Measurements from ENCODE around the gene GRK6.
"Not testable (repeated sequence)": the region's sequence is repeated elsewhere in the genome, so short reads cannot be mapped to it uniquely, and the experiment has no call there.

GRK6 gene

GRCh38 chr5:177409043-177409801, 17.3 kb upstream of the GRK6 start, which contains the start of gene F12:
Gene F12, minus strand, starts transcription at chr5:177409564. Its CDS starts 37 bp downstream, at chr5:177409527.
- H3K36me3 ChIP-seq (ENCODE audit: control insufficient read depth in 1 of 2, insufficient read depth in 2 of 2, low read length in 2 of 2), result no peaks in the 10 kb centered on the region
- no peak within 1 kb of the TSS for H3K27ac ChIP-seq (ENCODE audit: low read depth, low read length)
- no peaks in the 10 kb centered on the region for H3K27me3 ChIP-seq (ENCODE audit: control insufficient read depth in 1 of 2, insufficient read depth in 2 of 2, low read length in 2 of 2)
- no peaks in the 10 kb centered on the region for H3K9me3 ChIP-seq (ENCODE audit: control insufficient read depth in 1 of 2, low read length in 2 of 2)
- H3K4me3 ChIP-seq (ENCODE audit: low read depth in 1 of 2, low read length in 2 of 2), result no peak within 1 kb of the TSS
- no peak within 1 kb of the TSS for H3K9ac ChIP-seq (ENCODE audit: low read depth in 1 of 2, low read length in 2 of 2)
- H3K4me1 ChIP-seq (ENCODE audit: control insufficient read depth in 1 of 2, insufficient read depth in 2 of 2, low read length in 2 of 2), result peaks cover 22% of the 10 kb centered on the region in 2 donors

- no peaks in the 10 kb centered on the region for H3K36me3 ChIP-seq (ENCODE audit: control insufficient read depth in 1 of 2, insufficient read depth in 2 of 2, low read length in 2 of 2)
- H3K4me1 ChIP-seq (ENCODE audit: control insufficient read depth in 1 of 2, insufficient read depth in 2 of 2, low read length in 2 of 2), result peaks cover 10 to 12% of the 10 kb centered on the region in 2 donors
- no peak overlapping the region for H3K27ac ChIP-seq (ENCODE audit: low read depth, low read length)
- H3K9me3 ChIP-seq (ENCODE audit: control insufficient read depth in 1 of 2, low read length in 2 of 2), result no peaks in the 10 kb centered on the region
- H3K9ac ChIP-seq (ENCODE audit: low read depth in 1 of 2, low read length in 2 of 2), result no peak overlapping the region
- no peak overlapping the region for H3K4me3 ChIP-seq (ENCODE audit: low read depth in 1 of 2, low read length in 2 of 2)
- no peaks in the 10 kb centered on the region for H3K27me3 ChIP-seq (ENCODE audit: control insufficient read depth in 1 of 2, insufficient read depth in 2 of 2, low read length in 2 of 2)
Observed at GRCh38 chr5:177410575-177410974, 15.9 kb upstream of the GRK6 start.

- Histone ChIP-seq H3K27ac (ENCODE audit: low read depth, low read length) (peak overlapping the region; percentile 24), H3K9ac (ENCODE audit: low read depth in 1 of 2, low read length in 2 of 2) (peak overlapping the region; percentile 10 to 48)
Observed at GRCh38 chr5:177412603-177413233, 13.8 kb upstream of the GRK6 start.

GRCh38 chr5:177414481-177414880, 12.0 kb upstream of the GRK6 start:
- Histone ChIP-seq H3K27ac (ENCODE audit: low read depth, low read length) (no peak overlapping the region), H3K9ac (ENCODE audit: low read depth in 1 of 2, low read length in 2 of 2) (no peak overlapping the region), H3K4me3 (ENCODE audit: low read depth in 1 of 2, low read length in 2 of 2) (no peak overlapping the region), H3K36me3 (ENCODE audit: control insufficient read depth in 1 of 2, insufficient read depth in 2 of 2, low read length in 2 of 2) (no peaks in the 10 kb centered on the region), H3K4me1 (ENCODE audit: control insufficient read depth in 1 of 2, insufficient read depth in 2 of 2, low read length in 2 of 2) (peaks cover 15 to 17% of the 10 kb centered on the region in 2 donors), H3K27me3 (ENCODE audit: control insufficient read depth in 1 of 2, insufficient read depth in 2 of 2, low read length in 2 of 2) (no peaks in the 10 kb centered on the region), H3K9me3 (ENCODE audit: control insufficient read depth in 1 of 2, low read length in 2 of 2) (no peaks in the 10 kb centered on the region)

More at GRCh38 chr5:177412603-177413233, 13.8 kb upstream of the GRK6 start:
- no peaks in the 10 kb centered on the region for H3K27me3 ChIP-seq (ENCODE audit: control insufficient read depth in 1 of 2, insufficient read depth in 2 of 2, low read length in 2 of 2)
- H3K36me3 ChIP-seq (ENCODE audit: control insufficient read depth in 1 of 2, insufficient read depth in 2 of 2, low read length in 2 of 2), result no peaks in the 10 kb centered on the region
- peaks cover 15 to 17% of the 10 kb centered on the region in 2 donors for H3K4me1 ChIP-seq (ENCODE audit: control insufficient read depth in 1 of 2, insufficient read depth in 2 of 2, low read length in 2 of 2)
- H3K4me3 ChIP-seq (ENCODE audit: low read depth in 1 of 2, low read length in 2 of 2), result peak overlapping the region; percentile 55 to 61
- H3K9me3 ChIP-seq (ENCODE audit: control insufficient read depth in 1 of 2, low read length in 2 of 2), result no peaks in the 10 kb centered on the region

GRCh38 chr5:177417081-177417480, 9.4 kb upstream of the GRK6 start:
- not testable (repeated sequence) for H3K9ac ChIP-seq (ENCODE audit: low read depth in 1 of 2, low read length in 2 of 2); H3K9me3 ChIP-seq (ENCODE audit: control insufficient read depth in 1 of 2, low read length in 2 of 2); H3K36me3 ChIP-seq (ENCODE audit: control insufficient read depth in 1 of 2, insufficient read depth in 2 of 2, low read length in 2 of 2); H3K27ac ChIP-seq (ENCODE audit: low read depth, low read length); H3K27me3 ChIP-seq (ENCODE audit: control insufficient read depth in 1 of 2, insufficient read depth in 2 of 2, low read length in 2 of 2); H3K4me3 ChIP-seq (ENCODE audit: low read depth in 1 of 2, low read length in 2 of 2)
- H3K4me1 ChIP-seq (ENCODE audit: control insufficient read depth in 1 of 2, insufficient read depth in 2 of 2, low read length in 2 of 2), result peaks cover 15 to 18% of the 10 kb centered on the region in 2 donors

- Histone ChIP-seq H3K27me3 (ENCODE audit: control insufficient read depth in 1 of 2, insufficient read depth in 2 of 2, low read length in 2 of 2) (no peaks in the 10 kb centered on the region), H3K9me3 (ENCODE audit: control insufficient read depth in 1 of 2, low read length in 2 of 2) (no peaks in the 10 kb centered on the region), H3K27ac (ENCODE audit: low read depth, low read length) (no peak overlapping the region), H3K9ac (ENCODE audit: low read depth in 1 of 2, low read length in 2 of 2) (no peak overlapping the region), H3K36me3 (ENCODE audit: control insufficient read depth in 1 of 2, insufficient read depth in 2 of 2, low read length in 2 of 2) (no peaks in the 10 kb centered on the region), H3K4me1 (ENCODE audit: control insufficient read depth in 1 of 2, insufficient read depth in 2 of 2, low read length in 2 of 2) (peaks cover 8 to 13% of the 10 kb centered on the region in 2 donors), H3K4me3 (ENCODE audit: low read depth in 1 of 2, low read length in 2 of 2) (no peak overlapping the region)
Observed at GRCh38 chr5:177419046-177419445, 7.4 kb upstream of the GRK6 start.

- not testable (repeated sequence) for H3K27me3 ChIP-seq (ENCODE audit: control insufficient read depth in 1 of 2, insufficient read depth in 2 of 2, low read length in 2 of 2); H3K36me3 ChIP-seq (ENCODE audit: control insufficient read depth in 1 of 2, insufficient read depth in 2 of 2, low read length in 2 of 2); H3K4me3 ChIP-seq (ENCODE audit: low read depth in 1 of 2, low read length in 2 of 2); H3K9ac ChIP-seq (ENCODE audit: low read depth in 1 of 2, low read length in 2 of 2); H3K27ac ChIP-seq (ENCODE audit: low read depth, low read length); H3K9me3 ChIP-seq (ENCODE audit: control insufficient read depth in 1 of 2, low read length in 2 of 2)
- H3K4me1 ChIP-seq (ENCODE audit: control insufficient read depth in 1 of 2, insufficient read depth in 2 of 2, low read length in 2 of 2), result peaks cover 12 to 18% of the 10 kb centered on the region in 2 donors
Observed at GRCh38 chr5:177420472-177420871, 6.0 kb upstream of the GRK6 start.

GRCh38 chr5:177421062-177421798, 5.2 kb upstream of the GRK6 start:
- Histone ChIP-seq H3K27me3 (ENCODE audit: control insufficient read depth in 1 of 2, insufficient read depth in 2 of 2, low read length in 2 of 2) (no peaks in the 10 kb centered on the region), H3K9ac (ENCODE audit: low read depth in 1 of 2, low read length in 2 of 2) (no peak overlapping the region), H3K36me3 (ENCODE audit: control insufficient read depth in 1 of 2, insufficient read depth in 2 of 2, low read length in 2 of 2) (no peaks in the 10 kb centered on the region), H3K4me1 (ENCODE audit: control insufficient read depth in 1 of 2, insufficient read depth in 2 of 2, low read length in 2 of 2) (peaks cover 12 to 18% of the 10 kb centered on the region in 2 donors), H3K9me3 (ENCODE audit: control insufficient read depth in 1 of 2, low read length in 2 of 2) (no peaks in the 10 kb centered on the region), H3K27ac (ENCODE audit: low read depth, low read length) (no peak overlapping the region), H3K4me3 (ENCODE audit: low read depth in 1 of 2, low read length in 2 of 2) (no peak overlapping the region)

- Histone ChIP-seq H3K4me1 (ENCODE audit: control insufficient read depth in 1 of 2, insufficient read depth in 2 of 2, low read length in 2 of 2) (peaks cover 24 to 26% of the 10 kb centered on the region in 2 donors), H3K9me3 (ENCODE audit: control insufficient read depth in 1 of 2, low read length in 2 of 2) (no peaks in the 10 kb centered on the region), H3K9ac (ENCODE audit: low read depth in 1 of 2, low read length in 2 of 2) (no peak overlapping the region), H3K27me3 (ENCODE audit: control insufficient read depth in 1 of 2, insufficient read depth in 2 of 2, low read length in 2 of 2) (no peaks in the 10 kb centered on the region), H3K36me3 (ENCODE audit: control insufficient read depth in 1 of 2, insufficient read depth in 2 of 2, low read length in 2 of 2) (no peaks in the 10 kb centered on the region), H3K4me3 (ENCODE audit: low read depth in 1 of 2, low read length in 2 of 2) (no peak overlapping the region), H3K27ac (ENCODE audit: low read depth, low read length) (no peak overlapping the region)
Observed at GRCh38 chr5:177423671-177424070, 2.8 kb upstream of the GRK6 start.

Measured in duodenal mucosa (tissue), 2 donors.